Colonic mucosa (tissue), 4 donors: ENCODE results near the gene PDE4D. TPM values are rescaled to one million over a fixed set of nuclear protein-coding genes. Genes with fewer than 3 reads are reported as not detected.

ENCODE experiments used
- DNase-seq: peaks from one replicate; pipeline ENCODE4 v3.0.0-alpha.2; 2020
- H3K27ac ChIP-seq: fragments of 200-600 bp; one replicate; pipeline ENCODE4 v1.8.0; 2021
- H3K27me3 ChIP-seq: fragments of 200-600 bp; one replicate; pipeline ENCODE4 v1.8.0; 2021
- H3K36me3 ChIP-seq: fragments of 200-600 bp; one replicate; pipeline ENCODE4 v1.8.0; 2021
- H3K4me1 ChIP-seq: fragments of 200-600 bp; one replicate; pipeline ENCODE4 v1.8.0; 2021; ENCODE audit warnings: mild to moderate bottlenecking
- H3K4me3 ChIP-seq: fragments of 200-600 bp; one replicate; pipeline ENCODE4 v1.8.0; 2021
- H3K9ac ChIP-seq, 2 donors: one replicate each; pipeline ENCODE4 v1.7.0; 2013; ENCODE audit warnings: control low read depth in 2 of 2, low read depth in 2 of 2, low read length in 2 of 2
- H3K9me3 ChIP-seq: fragments of 200-600 bp; one replicate; pipeline ENCODE4 v1.8.0; 2021
- CTCF ChIP-seq: fragments of 200-600 bp; IDR thresholded peaks from one replicate; pipeline ENCODE4 v1.8.0; 2022; ENCODE audit warnings: antibody characterized with exemption, mild to moderate bottlenecking
- intact Hi-C: fragments of 100-400 bp; cut with DNase I; formaldehyde crosslinking; loops from one replicate; pipeline ENCODE4 v1.14.1; 2022
- total RNA-seq, 2 donors: library from RNA; stranded (reverse); fragmentation: NEBNext Ultra II Directional in 1 of 2; extraction: Animal tissue kit (Norgen Biotek cat#: 25700) in 1 of 2; gene quantifications; one replicate each; pipeline ENCODE4 v1.2.1, GENCODE V29; 2021
- donor health status: healthy.
- donor health status: DM: no; HTN: no; CAD: no.
- donor health status: DM: no; HTN: no; CAD: no.

Gene PDE4D
- total RNA-seq, 2 donors from 2014 or later = 23.1 to 53.7 TPM

GRCh38 chr5:59146729-59147128 lies 746.8 kb downstream of the PDE4D start:
- Histone ChIP-seq H3K27me3 (no peaks in the 10 kb centered on the region), H3K9ac (no peak overlapping the region), H3K9me3 (no peaks in the 10 kb centered on the region), H3K36me3 (no peaks in the 10 kb centered on the region), H3K4me1 (no peaks in the 10 kb centered on the region), H3K27ac (no peak overlapping the region), H3K4me3 (no peak overlapping the region)
- no peak for TF ChIP-seq CTCF
- no peak for DNase-seq
- intact Hi-C loops = no loop called here

GRCh38 chr5:59143926-59144333 lies 749.6 kb downstream of the PDE4D start:
- H3K4me1 ChIP-seq = no peaks in the 10 kb centered on the region
- no peaks in the 10 kb centered on the region for H3K36me3 ChIP-seq
- H3K4me3 ChIP-seq = no peak overlapping the region
- DNase-seq = no peak
- no peak overlapping the region for H3K9ac ChIP-seq
- no peaks in the 10 kb centered on the region for H3K9me3 ChIP-seq
- H3K27me3 ChIP-seq = no peaks in the 10 kb centered on the region
- intact Hi-C loops = no loop called here
- TF ChIP-seq CTCF = no peak
- H3K27ac ChIP-seq = no peak overlapping the region

- Histone ChIP-seq H3K4me3 (no peak overlapping the region), H3K4me1 (no peaks in the 10 kb centered on the region), H3K27ac (no peak overlapping the region), H3K9me3 (no peaks in the 10 kb centered on the region), H3K36me3 (no peaks in the 10 kb centered on the region), H3K27me3 (no peaks in the 10 kb centered on the region), H3K9ac (no peak overlapping the region)
- no peak for DNase-seq
- intact Hi-C loops = no loop called here
- no peak for TF ChIP-seq CTCF
Measured at GRCh38 chr5:59142927-59143326, 750.6 kb downstream of the PDE4D start.

GRCh38 chr5:59142138-59142537 lies 751.4 kb downstream of the PDE4D start:
- TF ChIP-seq CTCF = no peak
- Histone ChIP-seq H3K9me3 (no peaks in the 10 kb centered on the region), H3K27me3 (no peaks in the 10 kb centered on the region), H3K9ac (no peak overlapping the region), H3K27ac (no peak overlapping the region), H3K36me3 (no peaks in the 10 kb centered on the region), H3K4me3 (no peak overlapping the region), H3K4me1 (no peaks in the 10 kb centered on the region)
- no peak for DNase-seq
- intact Hi-C loops = no loop called here

GRCh38 chr5:59140133-59140532 lies 753.4 kb downstream of the PDE4D start:
- no peak overlapping the region for H3K27ac ChIP-seq
- no peak for DNase-seq
- no peaks in the 10 kb centered on the region for H3K4me1 ChIP-seq
- H3K4me3 ChIP-seq = no peak overlapping the region
- no peak for TF ChIP-seq CTCF
- H3K9me3 ChIP-seq = no peaks in the 10 kb centered on the region
- intact Hi-C loops = no loop called here
- H3K36me3 ChIP-seq = no peaks in the 10 kb centered on the region
- H3K27me3 ChIP-seq = no peaks in the 10 kb centered on the region
- H3K9ac ChIP-seq = no peak overlapping the region

GRCh38 chr5:59139695-59140094 lies 753.8 kb downstream of the PDE4D start:
- Histone ChIP-seq H3K27me3 (no peaks in the 10 kb centered on the region), H3K4me1 (no peaks in the 10 kb centered on the region), H3K9me3 (no peaks in the 10 kb centered on the region), H3K9ac (no peak overlapping the region), H3K4me3 (no peak overlapping the region), H3K36me3 (no peaks in the 10 kb centered on the region), H3K27ac (no peak overlapping the region)
- intact Hi-C loops = no loop called here
- no peak for TF ChIP-seq CTCF
- no peak for DNase-seq
